Measurements from ENCODE around the gene DMRTB1. TPM values are rescaled to one million over a fixed set of nuclear protein-coding genes. Genes with fewer than 3 reads are reported as not detected.
A peak's percentile ranks its signal among the peaks of the same experiment; 100 is the strongest.

The DMRTB1 gene
- polyA plus RNA-seq, 3 donors from 2014 or later: not detected

GRCh38 chr1:53498555-53499131 is 39.4 kb downstream of the DMRTB1 start:
- H3K27me3 Mint-ChIP-seq (ENCODE audit: low read depth in 3 of 3): peaks cover 0 to 1% (median 0%) of the 10 kb centered on the region in 3 donors
- H3K27ac Mint-ChIP-seq: peak overlapping the region in 1 of 6 donors; percentile 43
- H3K4me1 Mint-ChIP-seq: peaks cover 9 to 10% of the 10 kb centered on the region in 2 donors
- H3K36me3 Mint-ChIP-seq: no peaks in the 10 kb centered on the region
- DNase-seq: peak in 1 of 3 donors; percentile 11
- no peaks in the 10 kb centered on the region for H3K9me3 Mint-ChIP-seq
- peak overlapping the region in 1 of 5 donors; percentile 23 for H3K4me3 Mint-ChIP-seq

GRCh38 chr1:53499257-53500203 is 40.3 kb downstream of the DMRTB1 start:
- peaks cover 0 to 1% (median 0%) of the 10 kb centered on the region in 3 donors for H3K27me3 Mint-ChIP-seq (ENCODE audit: low read depth in 3 of 3)
- H3K36me3 Mint-ChIP-seq: no peaks in the 10 kb centered on the region
- DNase-seq: no peak
- H3K4me1 Mint-ChIP-seq: peaks cover 9 to 10% of the 10 kb centered on the region in 2 donors
- peak overlapping the region in 1 of 6 donors; percentile 23 for H3K27ac Mint-ChIP-seq
- peak overlapping the region in 1 of 5 donors; percentile 23 for H3K4me3 Mint-ChIP-seq
- H3K9me3 Mint-ChIP-seq: no peaks in the 10 kb centered on the region

- Mint-ChIP-seq H3K4me1 (peaks cover 9 to 10% of the 10 kb centered on the region in 2 donors), H3K36me3 (no peaks in the 10 kb centered on the region), H3K4me3 (no peak overlapping the region), H3K27me3 (ENCODE audit: low read depth in 3 of 3) (peaks cover 0 to 1% (median 0%) of the 10 kb centered on the region in 3 donors), H3K27ac (no peak overlapping the region), H3K9me3 (no peaks in the 10 kb centered on the region)
- no peak for DNase-seq
Observed at GRCh38 chr1:53500204-53501064, 41.2 kb downstream of the DMRTB1 start.

GRCh38 chr1:53501065-53502005 is 42.1 kb downstream of the DMRTB1 start:
- no peak for DNase-seq
- H3K27ac Mint-ChIP-seq: no peak overlapping the region
- no peak overlapping the region for H3K4me3 Mint-ChIP-seq
- peaks cover 9 to 10% of the 10 kb centered on the region in 2 donors for H3K4me1 Mint-ChIP-seq
- H3K36me3 Mint-ChIP-seq: no peaks in the 10 kb centered on the region
- peaks cover 0 to 1% (median 0%) of the 10 kb centered on the region in 3 donors for H3K27me3 Mint-ChIP-seq (ENCODE audit: low read depth in 3 of 3)
- no peaks in the 10 kb centered on the region for H3K9me3 Mint-ChIP-seq

- no peak for DNase-seq
- peaks cover 0 to 1% (median 0%) of the 10 kb centered on the region in 3 donors for H3K27me3 Mint-ChIP-seq (ENCODE audit: low read depth in 3 of 3)
Observed at GRCh38 chr1:53502641-53503432, 43.6 kb downstream of the DMRTB1 start.

GRCh38 chr1:53503433-53504217 is 44.4 kb downstream of the DMRTB1 start:
- Mint-ChIP-seq H3K27ac (no peak overlapping the region), H3K4me1 (peaks cover 9 to 10% of the 10 kb centered on the region in 2 donors), H3K36me3 (no peaks in the 10 kb centered on the region), H3K4me3 (no peak overlapping the region), H3K27me3 (ENCODE audit: low read depth in 3 of 3) (peaks cover 0 to 1% (median 0%) of the 10 kb centered on the region in 3 donors), H3K9me3 (no peaks in the 10 kb centered on the region)
- DNase-seq: no peak

More at GRCh38 chr1:53502641-53503432, 43.6 kb downstream of the DMRTB1 start:
- peaks cover 9 to 10% of the 10 kb centered on the region in 2 donors for H3K4me1 Mint-ChIP-seq
- no peak overlapping the region for H3K4me3 Mint-ChIP-seq
- no peaks in the 10 kb centered on the region for H3K9me3 Mint-ChIP-seq
- H3K27ac Mint-ChIP-seq: no peak overlapping the region
- no peaks in the 10 kb centered on the region for H3K36me3 Mint-ChIP-seq

- no peaks in the 10 kb centered on the region for H3K9me3 Mint-ChIP-seq
Observed at GRCh38 chr1:53504901-53505300, 45.7 kb downstream of the DMRTB1 start.

GRCh38 chr1:53505401-53505800 is 46.2 kb downstream of the DMRTB1 start:
- Mint-ChIP-seq H3K27me3 (ENCODE audit: low read depth in 3 of 3) (no peaks in the 10 kb centered on the region), H3K4me1 (peaks cover 0 to 1% of the 10 kb centered on the region in 2 donors), H3K9me3 (no peaks in the 10 kb centered on the region), H3K36me3 (no peaks in the 10 kb centered on the region), H3K4me3 (no peak overlapping the region), H3K27ac (no peak overlapping the region)
- no peak for DNase-seq

More at GRCh38 chr1:53504901-53505300, 45.7 kb downstream of the DMRTB1 start:
- H3K4me3 Mint-ChIP-seq: no peak overlapping the region
- peaks cover 0 to 1% of the 10 kb centered on the region in 2 donors for H3K4me1 Mint-ChIP-seq
- H3K27ac Mint-ChIP-seq: no peak overlapping the region
- no peak for DNase-seq
- no peaks in the 10 kb centered on the region for H3K36me3 Mint-ChIP-seq
- H3K27me3 Mint-ChIP-seq (ENCODE audit: low read depth in 3 of 3): no peaks in the 10 kb centered on the region

GRCh38 chr1:53505891-53506290 is 46.7 kb downstream of the DMRTB1 start:
- H3K27me3 Mint-ChIP-seq (ENCODE audit: low read depth in 3 of 3): no peaks in the 10 kb centered on the region

GRCh38 chr1:53506355-53507050 is 47.3 kb downstream of the DMRTB1 start:
- no peaks in the 10 kb centered on the region for H3K36me3 Mint-ChIP-seq
- peaks cover 0 to 1% of the 10 kb centered on the region in 2 donors for H3K4me1 Mint-ChIP-seq
- no peaks in the 10 kb centered on the region for H3K9me3 Mint-ChIP-seq
- H3K27me3 Mint-ChIP-seq (ENCODE audit: low read depth in 3 of 3): no peaks in the 10 kb centered on the region
- no peak overlapping the region for H3K4me3 Mint-ChIP-seq
- no peak for DNase-seq
- H3K27ac Mint-ChIP-seq: no peak overlapping the region

More at GRCh38 chr1:53505891-53506290, 46.7 kb downstream of the DMRTB1 start:
- Mint-ChIP-seq H3K36me3 (no peaks in the 10 kb centered on the region), H3K4me1 (peaks cover 0 to 1% of the 10 kb centered on the region in 2 donors), H3K4me3 (no peak overlapping the region), H3K27ac (no peak overlapping the region), H3K9me3 (no peaks in the 10 kb centered on the region)
- DNase-seq: no peak
